ENCODE results near the gene DFFB.

DFFB gene

DNA sequence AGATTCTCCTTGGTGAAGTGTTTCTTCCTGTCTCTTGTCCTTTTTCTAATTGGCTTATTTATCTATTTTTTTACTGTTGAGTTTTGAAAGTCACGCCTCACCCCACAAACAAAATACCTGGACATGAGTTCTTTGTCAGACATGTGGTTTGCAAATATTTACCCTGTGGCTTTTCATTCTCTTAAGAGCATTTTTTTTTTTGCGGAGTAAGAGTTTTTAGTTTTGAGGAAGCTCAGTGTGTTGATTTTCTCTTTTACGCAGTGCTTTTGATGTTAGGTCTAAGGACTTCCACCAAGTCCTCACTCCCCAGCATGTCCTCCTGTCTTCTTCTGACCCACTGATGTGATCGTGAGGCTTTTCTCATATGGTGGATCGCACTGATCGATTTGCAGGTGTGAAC, 7.6 kb downstream of the DFFB start:
- Histone ChIP-seq H3K4me3 (ENCODE audit: low read length, poor library complexity, severe bottlenecking) (no peak overlapping the region), H4K20me1 (ENCODE audit: insufficient read depth, low read length, poor library complexity, severe bottlenecking) (no peaks in the 10 kb centered on the region), H3K9me2 (replicated peaks; ENCODE audit: low read depth, low read length) (no peaks in the 10 kb centered on the region), H3K9ac (ENCODE audit: low read depth, low read length, poor library complexity, severe bottlenecking) (no peak overlapping the region), H3K36me3 (ENCODE audit: insufficient read depth, low read length) (no peaks in the 10 kb centered on the region; the same call in 1 of the 2 replicates), H3K27me3 (ENCODE audit: insufficient read depth, low read length, poor library complexity, severe bottlenecking) (no peaks in the 10 kb centered on the region), H3K4me1 (ENCODE audit: insufficient read depth, low read length, poor library complexity, severe bottlenecking) (no peaks in the 10 kb centered on the region), H3F3A (ENCODE audit: low read depth) (no peaks in the 10 kb centered on the region), H3K79me2 (ENCODE audit: insufficient read depth, low read length) (no peaks in the 10 kb centered on the region), H3K4me2 (ENCODE audit: low read depth, low read length, poor library complexity, severe bottlenecking) (no peak overlapping the region), H3K9me3 (ENCODE audit: insufficient read depth, low read depth, low read length) (no peaks in the 10 kb centered on the region), H2AFZ (ENCODE audit: low read length) (no peak overlapping the region)
- TF ChIP-seq CTCF (conservative IDR thresholded peaks at IDR 0.05; ENCODE audit: low read length) (no peak), EZH2phosphoT487 (IDR thresholded peaks at IDR 0.05; ENCODE audit: borderline replicate concordance) (no peak)

- no peak overlapping the region for H2AFZ ChIP-seq (ENCODE audit: low read length)
- no peaks in the 10 kb centered on the region for H3K4me1 ChIP-seq (ENCODE audit: insufficient read depth, low read length, poor library complexity, severe bottlenecking)
- no peak overlapping the region for H3K4me3 ChIP-seq (ENCODE audit: low read length, poor library complexity, severe bottlenecking)
- no peaks in the 10 kb centered on the region for H3K79me2 ChIP-seq (ENCODE audit: insufficient read depth, low read length)
- H4K20me1 ChIP-seq (ENCODE audit: insufficient read depth, low read length, poor library complexity, severe bottlenecking), result no peaks in the 10 kb centered on the region
- no peaks in the 10 kb centered on the region; the same call in 1 of the 2 replicates for H3K36me3 ChIP-seq (ENCODE audit: insufficient read depth, low read length)
- H3K9me2 ChIP-seq (replicated peaks; ENCODE audit: low read depth, low read length), result no peaks in the 10 kb centered on the region
- TF ChIP-seq EZH2phosphoT487 (IDR thresholded peaks at IDR 0.05; ENCODE audit: borderline replicate concordance), result no peak
- TF ChIP-seq CTCF (conservative IDR thresholded peaks at IDR 0.05; ENCODE audit: low read length), result no peak
- no peak overlapping the region for H3K4me2 ChIP-seq (ENCODE audit: low read depth, low read length, poor library complexity, severe bottlenecking)
- H3K9ac ChIP-seq (ENCODE audit: low read depth, low read length, poor library complexity, severe bottlenecking), result no peak overlapping the region
- no peaks in the 10 kb centered on the region for H3K9me3 ChIP-seq (ENCODE audit: insufficient read depth, low read depth, low read length)
- H3K27me3 ChIP-seq (ENCODE audit: insufficient read depth, low read length, poor library complexity, severe bottlenecking), result no peaks in the 10 kb centered on the region
- no peaks in the 10 kb centered on the region for H3F3A ChIP-seq (ENCODE audit: low read depth)
Observed at GRCh38 chr1:3865606-3866160, 8.4 kb downstream of the DFFB start.

- no peaks in the 10 kb centered on the region for H4K20me1 ChIP-seq (ENCODE audit: insufficient read depth, low read length, poor library complexity, severe bottlenecking)
- no peaks in the 10 kb centered on the region for H3K4me1 ChIP-seq (ENCODE audit: insufficient read depth, low read length, poor library complexity, severe bottlenecking)
- H3K27me3 ChIP-seq (ENCODE audit: insufficient read depth, low read length, poor library complexity, severe bottlenecking), result no peaks in the 10 kb centered on the region
- no peak for TF ChIP-seq CTCF (conservative IDR thresholded peaks at IDR 0.05; ENCODE audit: low read length)
- no peak for TF ChIP-seq EZH2phosphoT487 (IDR thresholded peaks at IDR 0.05; ENCODE audit: borderline replicate concordance)
- no peaks in the 10 kb centered on the region for H3K9me2 ChIP-seq (replicated peaks; ENCODE audit: low read depth, low read length)
- no peak overlapping the region for H3K4me2 ChIP-seq (ENCODE audit: low read depth, low read length, poor library complexity, severe bottlenecking)
- H3K4me3 ChIP-seq (ENCODE audit: low read length, poor library complexity, severe bottlenecking), result no peak overlapping the region
- H2AFZ ChIP-seq (ENCODE audit: low read length), result no peak overlapping the region
- no peaks in the 10 kb centered on the region for H3K9me3 ChIP-seq (ENCODE audit: insufficient read depth, low read depth, low read length)
- H3K79me2 ChIP-seq (ENCODE audit: insufficient read depth, low read length), result no peaks in the 10 kb centered on the region
- H3K9ac ChIP-seq (ENCODE audit: low read depth, low read length, poor library complexity, severe bottlenecking), result no peak overlapping the region
- H3K36me3 ChIP-seq (ENCODE audit: insufficient read depth, low read length), result no peaks in the 10 kb centered on the region; the same call in 1 of the 2 replicates
- no peaks in the 10 kb centered on the region for H3F3A ChIP-seq (ENCODE audit: low read depth)
Observed at GRCh38 chr1:3868464-3869006, 11.3 kb downstream of the DFFB start.
